Colonic mucosa (tissue), 4 donors: ENCODE measurements around the gene USP36. TPM values are rescaled to one million over a fixed set of nuclear protein-coding genes. Genes with fewer than 3 reads are reported as not detected.
A peak's percentile ranks its signal among the peaks of the same experiment; 100 is the strongest.

Experiments
- DNase-seq: peaks from one replicate; pipeline ENCODE4 v3.0.0-alpha.2; 2020
- H3K27ac ChIP-seq: fragments of 200-600 bp; one replicate; pipeline ENCODE4 v1.8.0; 2021
- H3K27me3 ChIP-seq: fragments of 200-600 bp; one replicate; pipeline ENCODE4 v1.8.0; 2021
- H3K36me3 ChIP-seq: fragments of 200-600 bp; one replicate; pipeline ENCODE4 v1.8.0; 2021
- H3K4me1 ChIP-seq: fragments of 200-600 bp; one replicate; pipeline ENCODE4 v1.8.0; 2021; ENCODE audit warnings: mild to moderate bottlenecking
- H3K4me3 ChIP-seq: fragments of 200-600 bp; one replicate; pipeline ENCODE4 v1.8.0; 2021
- H3K9ac ChIP-seq, 2 donors: one replicate each; pipeline ENCODE4 v1.7.0; 2013; ENCODE audit warnings: control low read depth in 2 of 2, low read depth in 2 of 2, low read length in 2 of 2
- H3K9me3 ChIP-seq: fragments of 200-600 bp; one replicate; pipeline ENCODE4 v1.8.0; 2021
- intact Hi-C: fragments of 100-400 bp; cut with DNase I; formaldehyde crosslinking; loops from one replicate; pipeline ENCODE4 v1.14.1; 2022
- total RNA-seq, 2 donors: library from RNA; stranded (reverse); fragmentation: NEBNext Ultra II Directional in 1 of 2; extraction: Animal tissue kit (Norgen Biotek cat#: 25700) in 1 of 2; gene quantifications; one replicate each; pipeline ENCODE4 v1.2.1, GENCODE V29; 2021
- TF ChIP-seq, protein P1 (sequence below): fragments of 200-600 bp; IDR thresholded peaks from one replicate; pipeline ENCODE4 v1.8.0; 2022; ENCODE audit warnings: antibody characterized with exemption, mild to moderate bottlenecking
- donor health status: healthy.
- donor health status: DM: no; HTN: no; CAD: no.
- donor health status: DM: no; HTN: no; CAD: no.

USP36 gene
- total RNA-seq, 2 donors from 2014 or later: 27.4 to 32.6 TPM

DNA sequence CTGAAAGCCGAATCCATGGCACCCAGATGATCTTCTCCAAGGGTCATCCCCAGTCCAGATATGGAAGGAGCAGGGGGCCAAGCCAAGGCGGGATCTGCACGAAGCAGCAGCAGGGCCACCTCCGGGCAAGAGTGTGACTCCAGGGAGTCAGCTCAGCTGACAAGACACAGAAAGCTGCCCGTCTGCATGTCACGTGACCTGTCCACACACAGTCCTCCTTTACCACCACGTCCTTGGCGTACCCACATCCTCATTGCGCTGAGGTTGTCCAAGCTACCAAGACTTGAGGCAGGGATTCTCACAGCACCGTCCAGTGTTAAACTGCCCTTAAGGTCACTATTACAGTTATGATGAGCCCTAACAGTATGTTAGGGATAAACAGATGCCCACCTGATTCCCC lies 47.2 kb downstream of the USP36 start:
- TF ChIP-seq, protein P1, sequence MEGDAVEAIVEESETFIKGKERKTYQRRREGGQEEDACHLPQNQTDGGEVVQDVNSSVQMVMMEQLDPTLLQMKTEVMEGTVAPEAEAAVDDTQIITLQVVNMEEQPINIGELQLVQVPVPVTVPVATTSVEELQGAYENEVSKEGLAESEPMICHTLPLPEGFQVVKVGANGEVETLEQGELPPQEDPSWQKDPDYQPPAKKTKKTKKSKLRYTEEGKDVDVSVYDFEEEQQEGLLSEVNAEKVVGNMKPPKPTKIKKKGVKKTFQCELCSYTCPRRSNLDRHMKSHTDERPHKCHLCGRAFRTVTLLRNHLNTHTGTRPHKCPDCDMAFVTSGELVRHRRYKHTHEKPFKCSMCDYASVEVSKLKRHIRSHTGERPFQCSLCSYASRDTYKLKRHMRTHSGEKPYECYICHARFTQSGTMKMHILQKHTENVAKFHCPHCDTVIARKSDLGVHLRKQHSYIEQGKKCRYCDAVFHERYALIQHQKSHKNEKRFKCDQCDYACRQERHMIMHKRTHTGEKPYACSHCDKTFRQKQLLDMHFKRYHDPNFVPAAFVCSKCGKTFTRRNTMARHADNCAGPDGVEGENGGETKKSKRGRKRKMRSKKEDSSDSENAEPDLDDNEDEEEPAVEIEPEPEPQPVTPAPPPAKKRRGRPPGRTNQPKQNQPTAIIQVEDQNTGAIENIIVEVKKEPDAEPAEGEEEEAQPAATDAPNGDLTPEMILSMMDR: no peak
- Histone ChIP-seq H3K27me3 (no peaks in the 10 kb centered on the region), H3K4me1 (peaks cover 9% of the 10 kb centered on the region), H3K9ac (no peak overlapping the region), H3K27ac (no peak overlapping the region), H3K4me3 (no peak overlapping the region), H3K9me3 (no peaks in the 10 kb centered on the region), H3K36me3 (peaks cover 19% of the 10 kb centered on the region)
- no peak for DNase-seq
- intact Hi-C loops: no loop called here

DNA sequence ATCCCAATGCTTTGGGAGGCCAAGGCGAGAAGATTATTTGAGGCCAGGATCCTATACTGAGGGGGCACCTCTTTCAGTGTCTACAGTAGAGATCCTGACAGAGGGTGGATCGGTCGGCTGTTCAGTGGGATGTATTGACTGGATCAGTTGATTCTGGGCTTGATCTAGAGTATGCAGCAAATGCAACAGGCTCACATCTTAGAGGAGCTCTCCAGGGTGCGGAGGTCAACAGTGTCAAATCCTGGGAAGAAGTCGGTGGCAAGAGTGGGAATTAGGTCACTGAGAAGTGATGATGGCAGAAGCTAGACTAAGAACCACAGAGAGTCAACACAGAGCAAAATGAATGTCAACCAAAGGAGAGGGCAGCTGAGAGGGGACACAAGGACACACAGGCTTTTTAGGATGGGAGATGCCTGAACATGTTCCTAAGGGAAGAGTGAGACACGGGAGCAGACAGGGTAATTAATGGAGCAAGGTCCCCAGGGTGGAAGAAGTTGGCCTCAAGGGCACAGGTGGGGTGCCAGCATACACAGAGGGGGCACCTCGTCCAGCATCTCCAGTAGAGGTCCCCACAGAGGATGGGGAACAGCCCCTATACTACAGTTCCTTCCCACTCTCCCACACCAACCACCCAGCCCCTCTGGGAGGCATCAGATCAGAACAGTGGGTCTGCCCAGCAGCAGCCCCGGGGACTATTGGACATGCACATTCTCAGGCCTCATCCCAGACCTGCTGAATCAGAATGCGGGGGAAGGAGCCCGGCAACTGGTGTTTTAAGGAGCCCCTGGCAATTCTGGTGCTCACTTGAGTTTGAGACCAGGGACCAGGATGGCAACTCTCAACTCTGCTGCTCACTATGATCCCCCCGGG lies 48.5 kb downstream of the USP36 start:
- peaks cover 9% of the 10 kb centered on the region for H3K4me1 ChIP-seq
- intact Hi-C loops: no loop called here
- TF ChIP-seq, protein P1: no peak
- H3K9ac ChIP-seq: no peak overlapping the region
- H3K27ac ChIP-seq: no peak overlapping the region
- no peak for DNase-seq
- H3K36me3 ChIP-seq: peaks cover 19% of the 10 kb centered on the region
- H3K9me3 ChIP-seq: no peaks in the 10 kb centered on the region
- H3K27me3 ChIP-seq: no peaks in the 10 kb centered on the region
- no peak overlapping the region for H3K4me3 ChIP-seq

DNA sequence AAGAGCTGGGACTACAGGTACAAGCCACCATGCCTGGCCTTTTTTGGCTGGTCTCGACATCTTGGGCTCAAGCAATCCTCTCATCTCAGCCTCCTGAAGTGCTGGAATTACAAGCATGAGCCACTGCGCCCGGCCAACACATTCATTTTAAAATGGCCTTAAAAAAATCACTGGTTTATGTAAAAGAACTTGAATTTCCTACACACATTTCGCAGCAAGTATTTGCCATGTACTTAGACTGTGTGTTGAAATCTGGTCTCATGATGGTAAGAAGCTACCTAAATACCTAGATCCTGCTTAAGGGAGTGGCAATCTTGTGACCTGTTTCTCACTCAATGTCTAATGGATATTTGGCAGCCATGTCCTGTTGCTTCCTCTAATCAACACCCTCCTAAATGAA lies 50.1 kb downstream of the USP36 start:
- no peak for DNase-seq
- intact Hi-C loops: no loop called here
- Histone ChIP-seq H3K4me1 (peaks cover 9% of the 10 kb centered on the region), H3K4me3 (no peak overlapping the region), H3K27ac (peak overlapping the region; percentile 48), H3K27me3 (no peaks in the 10 kb centered on the region), H3K9me3 (no peaks in the 10 kb centered on the region), H3K36me3 (peaks cover 4% of the 10 kb centered on the region), H3K9ac (no peak overlapping the region)
- TF ChIP-seq, protein P1: no peak

DNA sequence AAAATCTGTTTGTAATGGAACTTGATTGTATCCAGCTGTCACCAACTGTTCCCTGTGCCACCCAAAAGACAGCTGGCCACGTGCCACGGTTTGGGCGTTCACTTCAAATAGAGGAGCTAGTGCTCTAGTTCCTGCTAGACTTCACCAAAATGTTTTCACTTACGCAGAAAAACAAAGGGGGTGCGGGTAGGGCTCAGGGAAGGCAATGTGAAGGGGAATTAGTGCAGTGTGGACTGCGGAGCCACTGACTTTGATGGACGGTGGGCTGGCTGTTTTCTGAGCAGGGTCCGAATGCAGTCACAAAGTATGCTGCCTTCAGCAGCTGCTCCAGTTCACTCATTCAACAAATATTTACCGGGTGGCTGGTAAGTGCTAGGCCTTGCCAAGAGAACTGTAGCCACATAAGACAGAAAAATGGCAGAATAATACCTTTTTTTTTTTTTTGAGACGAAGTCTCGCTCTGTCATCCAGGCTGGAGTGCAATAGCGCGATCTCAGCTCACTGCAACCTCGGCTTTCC lies 50.9 kb downstream of the USP36 start:
- DNase-seq: peak; percentile 93
- intact Hi-C loops: no loop called here
- no peaks in the 10 kb centered on the region for H3K27me3 ChIP-seq
- no peaks in the 10 kb centered on the region for H3K9me3 ChIP-seq
- no peak overlapping the region for H3K4me3 ChIP-seq
- peak overlapping the region; percentile 48 for H3K27ac ChIP-seq
- TF ChIP-seq, protein P1: no peak
- no peaks in the 10 kb centered on the region for H3K36me3 ChIP-seq
- H3K4me1 ChIP-seq: peaks cover 9% of the 10 kb centered on the region
- H3K9ac ChIP-seq: peak overlapping the region in 1 of 2 donors; percentile 16

DNA sequence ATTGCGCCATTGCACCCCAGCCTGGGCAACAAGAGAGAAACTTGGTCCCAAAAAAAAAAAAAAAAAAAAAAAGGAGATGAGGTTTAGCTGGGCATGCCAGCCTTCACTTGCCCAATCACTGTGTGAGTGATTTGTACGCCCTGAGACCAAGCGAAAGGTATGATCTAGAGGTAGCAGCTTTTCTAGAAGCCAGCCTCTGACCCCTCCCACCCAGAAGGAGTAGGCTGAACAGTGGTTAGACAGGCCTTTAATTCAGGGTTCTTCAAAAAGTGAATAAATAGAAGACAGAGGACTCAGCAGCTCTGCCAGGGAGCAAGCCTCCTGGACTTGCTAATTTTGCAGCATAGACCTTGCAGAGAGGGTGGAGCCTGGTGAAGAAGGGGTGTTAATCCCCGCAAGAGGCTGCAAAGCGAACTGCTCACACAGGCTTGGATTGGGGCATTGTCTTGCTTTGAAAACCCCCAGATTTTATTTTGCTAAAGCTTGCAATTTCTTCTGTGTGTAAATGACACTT lies 51.4 kb downstream of the USP36 start:
- no peaks in the 10 kb centered on the region for H3K36me3 ChIP-seq
- DNase-seq: no peak
- peak overlapping the region; percentile 4 to 16 for H3K9ac ChIP-seq
- no peak overlapping the region for H3K4me3 ChIP-seq
- H3K4me1 ChIP-seq: peaks cover 9% of the 10 kb centered on the region
- intact Hi-C loops: no loop called here
- no peaks in the 10 kb centered on the region for H3K9me3 ChIP-seq
- TF ChIP-seq, protein P1: no peak
- peak overlapping the region; percentile 48 for H3K27ac ChIP-seq
- H3K27me3 ChIP-seq: no peaks in the 10 kb centered on the region
